ENCODE results near the gene SFTPA1.
"Not testable (repeated sequence)": the region's sequence is repeated elsewhere in the genome, so short reads cannot be mapped to it uniquely, and the experiment has no call there.

DNA sequence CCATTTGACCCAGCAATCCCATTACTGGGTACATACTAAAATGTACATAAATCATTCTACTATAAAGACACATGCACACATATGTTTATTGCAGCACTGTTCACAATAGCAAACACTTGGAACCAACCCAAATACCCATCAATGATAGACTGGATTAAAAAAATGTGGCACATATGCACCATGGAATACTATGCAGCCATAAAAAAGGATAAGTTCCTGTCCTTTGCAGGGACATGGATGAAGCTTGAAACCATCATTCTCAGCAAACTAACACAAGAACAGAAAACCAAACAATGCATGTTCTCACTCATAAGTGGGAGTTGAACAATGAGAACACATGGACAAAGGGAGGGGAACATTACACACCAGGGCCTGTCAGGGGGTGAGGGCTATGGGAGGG is 12.9 kb downstream of the SFTPA1 start:
- TF ChIP-seq MYC (IDR thresholded peaks at IDR 0.05; ENCODE audit: low read depth, low read length); MYC (CRISPR knock-in tag; IDR thresholded peaks at IDR 0.05; ENCODE audit: borderline replicate concordance, low read depth); TRIM24 (IDR thresholded peaks at IDR 0.05); HDGF (IDR thresholded peaks at IDR 0.05); EZH2 (IDR thresholded peaks at IDR 0.05; ENCODE audit: borderline replicate concordance, low read depth, low read length); MAFK (IDR thresholded peaks at IDR 0.05; ENCODE audit: low read length); DPF2 (IDR thresholded peaks at IDR 0.05); SIX5 (IDR thresholded peaks at IDR 0.05; ENCODE audit: borderline replicate concordance in 1 of 2, insufficient read depth in 1 of 2, low read depth in 1 of 2, low read length in 2 of 2); NFE2L1 (tag; IDR thresholded peaks at IDR 0.05; ENCODE audit: borderline replicate concordance, low read depth): not testable (repeated sequence)
- TF ChIP-seq, protein P1, sequence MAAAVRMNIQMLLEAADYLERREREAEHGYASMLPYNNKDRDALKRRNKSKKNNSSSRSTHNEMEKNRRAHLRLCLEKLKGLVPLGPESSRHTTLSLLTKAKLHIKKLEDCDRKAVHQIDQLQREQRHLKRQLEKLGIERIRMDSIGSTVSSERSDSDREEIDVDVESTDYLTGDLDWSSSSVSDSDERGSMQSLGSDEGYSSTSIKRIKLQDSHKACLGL (CRISPR knock-in tag; IDR thresholded peaks at IDR 0.05; ENCODE audit: borderline replicate concordance, poor library complexity, severe bottlenecking): not testable (repeated sequence)
- TF ChIP-seq, protein P2, sequence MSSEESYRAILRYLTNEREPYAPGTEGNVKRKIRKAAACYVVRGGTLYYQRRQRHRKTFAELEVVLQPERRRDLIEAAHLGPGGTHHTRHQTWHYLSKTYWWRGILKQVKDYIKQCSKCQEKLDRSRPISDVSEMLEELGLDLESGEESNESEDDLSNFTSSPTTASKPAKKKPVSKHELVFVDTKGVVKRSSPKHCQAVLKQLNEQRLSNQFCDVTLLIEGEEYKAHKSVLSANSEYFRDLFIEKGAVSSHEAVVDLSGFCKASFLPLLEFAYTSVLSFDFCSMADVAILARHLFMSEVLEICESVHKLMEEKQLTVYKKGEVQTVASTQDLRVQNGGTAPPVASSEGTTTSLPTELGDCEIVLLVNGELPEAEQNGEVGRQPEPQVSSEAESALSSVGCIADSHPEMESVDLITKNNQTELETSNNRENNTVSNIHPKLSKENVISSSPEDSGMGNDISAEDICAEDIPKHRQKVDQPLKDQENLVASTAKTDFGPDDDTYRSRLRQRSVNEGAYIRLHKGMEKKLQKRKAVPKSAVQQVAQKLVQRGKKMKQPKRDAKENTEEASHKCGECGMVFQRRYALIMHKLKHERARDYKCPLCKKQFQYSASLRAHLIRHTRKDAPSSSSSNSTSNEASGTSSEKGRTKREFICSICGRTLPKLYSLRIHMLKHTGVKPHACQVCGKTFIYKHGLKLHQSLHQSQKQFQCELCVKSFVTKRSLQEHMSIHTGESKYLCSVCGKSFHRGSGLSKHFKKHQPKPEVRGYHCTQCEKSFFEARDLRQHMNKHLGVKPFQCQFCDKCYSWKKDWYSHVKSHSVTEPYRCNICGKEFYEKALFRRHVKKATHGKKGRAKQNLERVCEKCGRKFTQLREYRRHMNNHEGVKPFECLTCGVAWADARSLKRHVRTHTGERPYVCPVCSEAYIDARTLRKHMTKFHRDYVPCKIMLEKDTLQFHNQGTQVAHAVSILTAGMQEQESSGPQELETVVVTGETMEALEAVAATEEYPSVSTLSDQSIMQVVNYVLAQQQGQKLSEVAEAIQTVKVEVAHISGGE (CRISPR knock-in tag; IDR thresholded peaks at IDR 0.05): not testable (repeated sequence)

Measured in K562 (cell line).